Kidney epithelial cell (primary cell): ENCODE data around the gene ADAMTS18. TPM values are rescaled to one million over a fixed set of nuclear protein-coding genes. Genes with fewer than 3 reads are reported as not detected.

Source experiments
- DNase-seq: peaks from one replicate; pipeline ENCODE4 v3.0.0-alpha.2; 2010; ENCODE audit warnings: low read depth
- H3K27me3 ChIP-seq: 2 replicates; pipeline ENCODE4 v1.6.0; 2011; ENCODE audit warnings: low read length; ENCODE audit not compliant: control insufficient read depth, insufficient read depth
- H3K36me3 ChIP-seq: 2 replicates; pipeline ENCODE4 v1.5.1; 2011; ENCODE audit warnings: low read length; ENCODE audit not compliant: control insufficient read depth, insufficient read depth
- H3K4me3 ChIP-seq: 2 replicates; pipeline ENCODE4 v1.5.1; 2011; ENCODE audit warnings: low read depth, mild to moderate bottlenecking, control low read depth, low read length
- CTCF ChIP-seq: IDR thresholded peaks from 2 replicates; pipeline ENCODE4 v1.5.1; 2011; ENCODE audit warnings: mild to moderate bottlenecking, moderate library complexity, low read length, control low read depth, inconsistent platforms; ENCODE audit not compliant: insufficient read depth, poor library complexity, severe bottlenecking
- total RNA-seq: library from RNA; depleted of rRNA; stranded (reverse); fragments of >200 nt; gene quantifications from 2 replicates; pipeline ENCODE4 v1.2.3, GENCODE V29; 2015

ADAMTS18 gene
- total RNA-seq, 1 donor from 2014 or later = 2.0 TPM

- TF ChIP-seq CTCF = no peak
- Histone ChIP-seq H3K36me3 (no peaks in the 10 kb centered on the region), H3K27me3 (no peaks in the 10 kb centered on the region), H3K4me3 (no peak overlapping the region)
- DNase-seq = no peak
Measured at GRCh38 chr16:77424871-77425604, 9.8 kb downstream of the ADAMTS18 start.

GRCh38 chr16:77422196-77422784 lies 12.5 kb downstream of the ADAMTS18 start:
- no peak for DNase-seq
- H3K36me3 ChIP-seq = no peaks in the 10 kb centered on the region
- H3K4me3 ChIP-seq = no peak overlapping the region
- no peaks in the 10 kb centered on the region for H3K27me3 ChIP-seq
- no peak for TF ChIP-seq CTCF

GRCh38 chr16:77416939-77417480 lies 17.8 kb downstream of the ADAMTS18 start:
- no peak for DNase-seq
- H3K36me3 ChIP-seq = no peaks in the 10 kb centered on the region
- no peak for TF ChIP-seq CTCF
- H3K4me3 ChIP-seq = no peak overlapping the region
- H3K27me3 ChIP-seq = no peaks in the 10 kb centered on the region

- Histone ChIP-seq H3K36me3 (no peaks in the 10 kb centered on the region), H3K4me3 (no peak overlapping the region), H3K27me3 (no peaks in the 10 kb centered on the region)
- TF ChIP-seq CTCF = no peak
- no peak for DNase-seq
Measured at GRCh38 chr16:77414752-77415231, 20.0 kb downstream of the ADAMTS18 start.

GRCh38 chr16:77410449-77410848 lies 24.4 kb downstream of the ADAMTS18 start:
- H3K36me3 ChIP-seq = no peaks in the 10 kb centered on the region
- no peak for DNase-seq
- no peak overlapping the region for H3K4me3 ChIP-seq
- H3K27me3 ChIP-seq = no peaks in the 10 kb centered on the region
- no peak for TF ChIP-seq CTCF

- no peak overlapping the region for H3K4me3 ChIP-seq
- no peak for DNase-seq
- H3K36me3 ChIP-seq = no peaks in the 10 kb centered on the region
- no peaks in the 10 kb centered on the region for H3K27me3 ChIP-seq
- no peak for TF ChIP-seq CTCF
Measured at GRCh38 chr16:77409311-77409710, 25.5 kb downstream of the ADAMTS18 start.
